K562 (cell line): Measurements from ENCODE around the gene TRAPPC4.

Source experiments
- EZH2 ChIP-seq: IDR thresholded peaks from 2 replicates; pipeline ENCODE4 v1.6.1; 2012; ENCODE audit warnings: low read depth, mild to moderate bottlenecking, inconsistent platforms, low read length, borderline replicate concordance
- KHSRP ChIP-seq: fragments of 450-650 bp; IDR thresholded peaks from 2 replicates; pipeline ENCODE4 v1.6.1; 2017
- NFXL1 ChIP-seq: fragments of 450-650 bp; formaldehyde crosslinking; IDR thresholded peaks from 2 replicates; pipeline ENCODE4 v1.4.0; 2021; ENCODE audit warnings: mild to moderate bottlenecking
- POLR2A ChIP-seq: fragments of 450-650 bp; conservative IDR thresholded peaks from 2 replicates; pipeline ENCODE4 v1.6.1; 2016
- RBM15 ChIP-seq: fragments of 200-400 bp; formaldehyde crosslinking; IDR thresholded peaks from 2 replicates; pipeline ENCODE4 v1.6.1; 2018; ENCODE audit warnings: mild to moderate bottlenecking, low read length, moderate library complexity; ENCODE audit not compliant: insufficient read depth
- SIN3A ChIP-seq, 2 experiments: fragments of 150-350 bp in 1 of 2; IDR thresholded peaks; 2 replicates each; pipeline ENCODE4 v1.6.1; 2011 to 2016; ENCODE audit warnings: borderline replicate concordance in 2 of 2, low read depth in 2 of 2, low read length in 2 of 2, mild to moderate bottlenecking in 2 of 2, moderate library complexity in 2 of 2; ENCODE audit not compliant: control insufficient read depth in 1 of 2
- SIX5 ChIP-seq, 2 experiments: IDR thresholded peaks; 2 replicates each; pipeline ENCODE4 v1.6.1; 2011; ENCODE audit warnings: low read length in 2 of 2, borderline replicate concordance in 1 of 2, low read depth in 1 of 2, mild to moderate bottlenecking in 1 of 2, moderate library complexity in 1 of 2; ENCODE audit not compliant: insufficient read depth in 1 of 2
- SMAD2 ChIP-seq: fragments of 150-350 bp; IDR thresholded peaks from 2 replicates; pipeline ENCODE4 v1.6.1; 2014; ENCODE audit warnings: low read depth, mild to moderate bottlenecking, low read length
- SP2 ChIP-seq: IDR thresholded peaks from 2 replicates; pipeline ENCODE4 v1.6.1; 2011; ENCODE audit warnings: mild to moderate bottlenecking, low read depth, low read length, moderate library complexity; ENCODE audit not compliant: poor library complexity, severe bottlenecking; ENCODE audit errors: extremely low read depth
- TBL1XR1 ChIP-seq, 2 experiments: IDR thresholded peaks; 2 replicates each; pipeline ENCODE4 v1.6.1; 2012; ENCODE audit warnings: improper control_type of control experiment in 2 of 2, low read length in 2 of 2, mild to moderate bottlenecking in 1 of 2
- TF ChIP-seq, protein P1 (sequence below): sonication (generic); formaldehyde crosslinking; IDR thresholded peaks from 2 replicates; pipeline ENCODE4 v1.8.0; 2022; ENCODE audit warnings: missing genetic modification reagents, mild to moderate bottlenecking, borderline replicate concordance
- TF ChIP-seq, protein P2 (sequence below), 3 experiments: IDR thresholded peaks in 2 of 3; conservative IDR thresholded peaks in 1 of 3; 2 replicates each; pipeline ENCODE4 v1.5.1; 2011 to 2012; ENCODE audit warnings: low read length in 3 of 3, mild to moderate bottlenecking in 3 of 3, control low read depth in 2 of 3, improper control_type of control experiment in 1 of 3, inconsistent platforms in 1 of 3, low read depth in 1 of 3, mixed read lengths in 1 of 3, moderate library complexity in 1 of 3; ENCODE audit not compliant: insufficient read depth in 2 of 3

DNA sequence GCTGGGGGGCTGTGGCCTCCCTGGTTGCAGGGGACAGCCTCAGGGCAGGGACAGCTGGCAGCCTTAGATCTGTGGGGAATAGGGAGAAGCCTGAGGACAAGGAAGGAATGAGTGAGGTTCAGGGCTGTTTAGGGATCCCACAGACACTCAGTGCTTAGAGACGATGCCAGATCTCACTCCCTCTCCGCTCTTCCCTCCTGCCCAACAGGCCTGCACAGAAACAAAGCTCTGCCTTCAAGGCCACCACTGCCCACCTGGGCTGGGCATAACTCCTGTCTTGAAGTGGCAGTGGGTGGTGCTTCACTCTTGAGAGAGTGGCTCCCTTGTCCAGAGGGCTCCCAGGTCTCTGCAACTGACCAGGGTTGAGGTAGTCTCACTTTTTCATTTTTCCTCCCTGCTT, 33.7 kb upstream of the TRAPPC4 start:
- TF ChIP-seq SIX5 (IDR thresholded peaks at IDR 0.05; ENCODE audit: borderline replicate concordance in 1 of 2, insufficient read depth in 1 of 2, low read depth in 1 of 2, low read length in 2 of 2), result no peak
- TF ChIP-seq, protein P1, sequence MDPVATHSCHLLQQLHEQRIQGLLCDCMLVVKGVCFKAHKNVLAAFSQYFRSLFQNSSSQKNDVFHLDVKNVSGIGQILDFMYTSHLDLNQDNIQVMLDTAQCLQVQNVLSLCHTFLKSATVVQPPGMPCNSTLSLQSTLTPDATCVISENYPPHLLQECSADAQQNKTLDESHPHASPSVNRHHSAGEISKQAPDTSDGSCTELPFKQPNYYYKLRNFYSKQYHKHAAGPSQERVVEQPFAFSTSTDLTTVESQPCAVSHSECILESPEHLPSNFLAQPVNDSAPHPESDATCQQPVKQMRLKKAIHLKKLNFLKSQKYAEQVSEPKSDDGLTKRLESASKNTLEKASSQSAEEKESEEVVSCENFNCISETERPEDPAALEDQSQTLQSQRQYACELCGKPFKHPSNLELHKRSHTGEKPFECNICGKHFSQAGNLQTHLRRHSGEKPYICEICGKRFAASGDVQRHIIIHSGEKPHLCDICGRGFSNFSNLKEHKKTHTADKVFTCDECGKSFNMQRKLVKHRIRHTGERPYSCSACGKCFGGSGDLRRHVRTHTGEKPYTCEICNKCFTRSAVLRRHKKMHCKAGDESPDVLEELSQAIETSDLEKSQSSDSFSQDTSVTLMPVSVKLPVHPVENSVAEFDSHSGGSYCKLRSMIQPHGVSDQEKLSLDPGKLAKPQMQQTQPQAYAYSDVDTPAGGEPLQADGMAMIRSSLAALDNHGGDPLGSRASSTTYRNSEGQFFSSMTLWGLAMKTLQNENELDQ (CRISPR knock-in tag), result no peak
- no peak for TF ChIP-seq EZH2
- TF ChIP-seq POLR2A, result no peak
- no peak for TF ChIP-seq RBM15
- no peak for TF ChIP-seq SP2
- TF ChIP-seq NFXL1, result no peak
- no peak for TF ChIP-seq SMAD2
- TF ChIP-seq, protein P2, sequence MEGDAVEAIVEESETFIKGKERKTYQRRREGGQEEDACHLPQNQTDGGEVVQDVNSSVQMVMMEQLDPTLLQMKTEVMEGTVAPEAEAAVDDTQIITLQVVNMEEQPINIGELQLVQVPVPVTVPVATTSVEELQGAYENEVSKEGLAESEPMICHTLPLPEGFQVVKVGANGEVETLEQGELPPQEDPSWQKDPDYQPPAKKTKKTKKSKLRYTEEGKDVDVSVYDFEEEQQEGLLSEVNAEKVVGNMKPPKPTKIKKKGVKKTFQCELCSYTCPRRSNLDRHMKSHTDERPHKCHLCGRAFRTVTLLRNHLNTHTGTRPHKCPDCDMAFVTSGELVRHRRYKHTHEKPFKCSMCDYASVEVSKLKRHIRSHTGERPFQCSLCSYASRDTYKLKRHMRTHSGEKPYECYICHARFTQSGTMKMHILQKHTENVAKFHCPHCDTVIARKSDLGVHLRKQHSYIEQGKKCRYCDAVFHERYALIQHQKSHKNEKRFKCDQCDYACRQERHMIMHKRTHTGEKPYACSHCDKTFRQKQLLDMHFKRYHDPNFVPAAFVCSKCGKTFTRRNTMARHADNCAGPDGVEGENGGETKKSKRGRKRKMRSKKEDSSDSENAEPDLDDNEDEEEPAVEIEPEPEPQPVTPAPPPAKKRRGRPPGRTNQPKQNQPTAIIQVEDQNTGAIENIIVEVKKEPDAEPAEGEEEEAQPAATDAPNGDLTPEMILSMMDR (IDR thresholded peaks at IDR 0.05 in 2 of 3, conservative IDR thresholded peaks at IDR 0.05 in 1 of 3; ENCODE audit: insufficient read depth in 2 of 3, low read depth in 1 of 3, low read length in 3 of 3), result no peak
- no peak for TF ChIP-seq KHSRP
- TF ChIP-seq TBL1XR1 (IDR thresholded peaks at IDR 0.05; ENCODE audit: low read length in 2 of 2), result no peak
- no peak for TF ChIP-seq SIN3A (IDR thresholded peaks at IDR 0.05; ENCODE audit: borderline replicate concordance in 2 of 2, control insufficient read depth in 1 of 2, low read depth in 2 of 2, low read length in 2 of 2)
